HG02798 (cell line): ENCODE results near the gene GSTP1.
A peak's percentile ranks its signal among the peaks of the same experiment; 100 is the strongest.
"Not testable (repeated sequence)": the region's sequence is repeated elsewhere in the genome, so short reads cannot be mapped to it uniquely, and the experiment has no call there.

Experiments used
- ATAC-seq: cut with Tn5 transposase; IDR thresholded peaks from one replicate; pipeline ENCODE4 v1.9.1; 2021; ENCODE audit warnings: mild to moderate bottlenecking; ENCODE audit not compliant: unreplicated experiment, poor library complexity

Gene GSTP1

GRCh38 chr11:67583247-67584204 lies at the start of gene GSTP1:
Gene GSTP1 (plus strand): TSS chr11:67583812. CDS start chr11:67583844, 32 bp downstream.
- peak; percentile 70 for ATAC-seq

- no peak for ATAC-seq
These were observed 49.4 kb upstream of the GSTP1 start for GRCh38 chr11:67534070-67534679.

- no peak for ATAC-seq
These were observed 48.1 kb upstream of the GSTP1 start for GRCh38 chr11:67535561-67535960.

GRCh38 chr11:67538306-67538705 lies 45.3 kb upstream of the GSTP1 start:
- no peak for ATAC-seq

GRCh38 chr11:67538823-67539505 lies 44.6 kb upstream of the GSTP1 start:
- no peak for ATAC-seq

- ATAC-seq = no peak
These were observed 44.1 kb upstream of the GSTP1 start for GRCh38 chr11:67539550-67539949.

GRCh38 chr11:67541198-67541597 lies 42.4 kb upstream of the GSTP1 start:
- ATAC-seq = no peak

GRCh38 chr11:67542169-67542568 lies 41.4 kb upstream of the GSTP1 start:
- ATAC-seq = no peak

GRCh38 chr11:67542971-67543370 lies 40.6 kb upstream of the GSTP1 start:
- ATAC-seq = no peak

GRCh38 chr11:67543585-67543984 lies 40.0 kb upstream of the GSTP1 start:
- ATAC-seq = no peak

- no peak for ATAC-seq
These were observed 38.9 kb upstream of the GSTP1 start for GRCh38 chr11:67544616-67545242.

GRCh38 chr11:67545280-67545679 lies 38.3 kb upstream of the GSTP1 start:
- ATAC-seq = no peak

GRCh38 chr11:67548112-67548511 lies 35.5 kb upstream of the GSTP1 start:
- not testable (repeated sequence) for ATAC-seq

GRCh38 chr11:67548555-67549110 lies 35.0 kb upstream of the GSTP1 start:
- no peak for ATAC-seq

- no peak for ATAC-seq
These were observed 32.5 kb upstream of the GSTP1 start for GRCh38 chr11:67551127-67551526.

- not testable (repeated sequence) for ATAC-seq
These were observed 31.9 kb upstream of the GSTP1 start for GRCh38 chr11:67551697-67552096.

- ATAC-seq = no peak
These were observed 27.4 kb upstream of the GSTP1 start for GRCh38 chr11:67556244-67556643.

- ATAC-seq = peak; percentile 58
These were observed 25.4 kb upstream of the GSTP1 start for GRCh38 chr11:67558084-67558772.

- peak; percentile 60 for ATAC-seq
These were observed 21.5 kb upstream of the GSTP1 start for GRCh38 chr11:67561971-67562619.
